ENCODE measurements around the gene NEDD4.

Gene NEDD4

DNA sequence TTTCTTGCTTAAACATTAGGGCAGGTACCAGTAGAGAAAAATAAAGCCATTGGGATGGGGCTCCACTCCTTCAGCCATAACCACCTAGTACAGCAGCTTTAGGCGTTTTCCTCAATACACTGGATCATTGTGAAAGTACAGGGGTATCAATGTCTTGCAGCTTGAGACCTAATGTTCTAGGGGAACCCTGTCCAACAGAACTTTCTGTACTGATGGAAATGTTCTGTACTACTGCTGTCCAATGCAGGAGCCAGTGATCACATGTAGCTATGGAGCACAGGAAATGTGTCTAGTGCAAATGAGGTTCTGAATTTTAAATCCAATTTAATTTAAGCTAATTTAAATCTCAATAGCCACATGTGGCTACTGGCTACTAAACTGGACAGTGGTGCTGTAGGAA lies 93.9 kb downstream of the NEDD4 start:
- no peak for DNase-seq (ENCODE audit: extremely low read depth, low read depth)
- TF ChIP-seq, protein P1, sequence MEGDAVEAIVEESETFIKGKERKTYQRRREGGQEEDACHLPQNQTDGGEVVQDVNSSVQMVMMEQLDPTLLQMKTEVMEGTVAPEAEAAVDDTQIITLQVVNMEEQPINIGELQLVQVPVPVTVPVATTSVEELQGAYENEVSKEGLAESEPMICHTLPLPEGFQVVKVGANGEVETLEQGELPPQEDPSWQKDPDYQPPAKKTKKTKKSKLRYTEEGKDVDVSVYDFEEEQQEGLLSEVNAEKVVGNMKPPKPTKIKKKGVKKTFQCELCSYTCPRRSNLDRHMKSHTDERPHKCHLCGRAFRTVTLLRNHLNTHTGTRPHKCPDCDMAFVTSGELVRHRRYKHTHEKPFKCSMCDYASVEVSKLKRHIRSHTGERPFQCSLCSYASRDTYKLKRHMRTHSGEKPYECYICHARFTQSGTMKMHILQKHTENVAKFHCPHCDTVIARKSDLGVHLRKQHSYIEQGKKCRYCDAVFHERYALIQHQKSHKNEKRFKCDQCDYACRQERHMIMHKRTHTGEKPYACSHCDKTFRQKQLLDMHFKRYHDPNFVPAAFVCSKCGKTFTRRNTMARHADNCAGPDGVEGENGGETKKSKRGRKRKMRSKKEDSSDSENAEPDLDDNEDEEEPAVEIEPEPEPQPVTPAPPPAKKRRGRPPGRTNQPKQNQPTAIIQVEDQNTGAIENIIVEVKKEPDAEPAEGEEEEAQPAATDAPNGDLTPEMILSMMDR (IDR thresholded peaks at IDR 0.05; ENCODE audit: low read depth, low read length), result no peak

DNA sequence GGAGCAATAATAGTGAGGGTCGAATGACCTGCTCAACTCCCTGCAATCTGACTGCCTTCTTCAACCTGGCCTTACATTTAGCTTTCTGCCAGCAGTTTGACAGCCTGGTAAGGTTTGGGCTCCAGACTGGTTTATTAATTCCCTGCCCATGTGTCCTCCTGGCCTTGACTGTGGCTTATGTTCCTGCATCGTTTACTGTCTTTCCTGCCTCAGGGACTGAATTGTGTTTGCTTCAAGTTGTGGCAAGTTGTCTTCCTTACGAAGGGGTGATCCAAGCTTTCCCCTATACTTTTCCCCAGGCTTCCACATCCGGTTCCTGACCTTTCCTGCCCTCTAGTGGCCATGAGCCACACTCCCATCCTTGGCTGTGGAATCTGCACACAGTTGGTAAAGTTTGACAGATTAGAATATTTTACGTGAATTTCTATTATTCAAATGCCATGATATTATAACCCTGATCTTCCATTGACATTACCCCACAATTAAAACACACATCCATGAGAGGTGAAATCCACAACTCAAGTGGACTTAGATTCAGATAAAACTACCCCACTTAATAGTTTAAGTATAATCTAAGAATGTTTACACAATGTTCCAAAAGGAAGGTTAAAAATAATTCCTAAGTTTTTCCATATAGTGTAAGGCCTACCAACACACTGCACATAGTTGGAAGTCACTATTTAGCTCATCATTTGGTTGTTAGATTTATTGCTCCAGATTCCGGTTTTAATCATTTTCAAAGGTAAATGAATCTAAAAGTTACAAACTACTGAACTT lies 95.7 kb downstream of the NEDD4 start:
- TF ChIP-seq, protein P1 (IDR thresholded peaks at IDR 0.05; ENCODE audit: low read depth, low read length), result peak; percentile 89
- DNase-seq (ENCODE audit: extremely low read depth, low read depth), result no peak

DNA sequence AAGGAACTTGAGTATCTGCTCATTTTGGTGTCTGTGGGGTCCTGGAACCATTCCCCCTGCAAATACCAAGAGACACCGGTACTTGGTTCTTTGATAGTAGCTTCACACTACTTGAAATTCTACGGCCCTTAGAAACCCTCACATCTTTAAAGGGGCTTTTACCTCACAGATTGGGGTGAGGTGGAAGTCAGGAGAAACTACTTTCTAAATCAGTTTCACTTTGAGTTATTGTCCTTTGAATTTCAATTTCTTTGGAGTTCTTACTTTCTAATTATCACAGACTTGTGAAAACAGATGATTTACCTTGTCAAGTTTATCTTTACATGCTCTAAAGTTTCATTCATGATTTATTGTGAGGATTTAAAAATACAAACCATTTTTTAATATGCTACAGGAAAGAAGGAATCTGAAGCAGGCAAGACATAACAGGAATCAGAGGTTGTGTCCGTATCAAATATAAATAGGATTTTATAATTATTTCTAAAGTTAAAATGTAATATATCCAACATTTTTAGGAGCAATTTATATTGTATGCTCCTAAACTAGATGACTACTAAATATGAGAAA lies 98.9 kb downstream of the NEDD4 start:
- TF ChIP-seq, protein P1 (IDR thresholded peaks at IDR 0.05; ENCODE audit: low read depth, low read length), result no peak
- DNase-seq (ENCODE audit: extremely low read depth, low read depth), result no peak

DNA sequence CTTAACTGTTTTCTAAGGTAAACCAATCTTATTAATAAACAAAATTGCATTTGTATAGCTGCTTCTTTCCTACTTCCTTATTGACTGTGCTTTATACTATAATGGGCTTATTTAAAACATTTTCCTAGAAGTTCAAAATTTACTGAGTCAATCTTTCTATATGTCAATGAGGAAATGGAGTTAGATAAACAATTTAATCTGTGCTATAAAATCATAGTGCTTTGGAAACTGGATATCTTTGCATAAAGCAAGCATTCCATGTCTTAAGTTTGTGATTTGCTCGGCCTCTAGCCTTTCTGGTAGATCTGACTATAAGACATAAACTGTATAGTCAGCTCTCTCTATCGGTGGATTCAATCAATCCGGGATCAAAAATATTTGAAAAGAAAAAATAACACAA lies 99.6 kb downstream of the NEDD4 start:
- TF ChIP-seq, protein P1 (IDR thresholded peaks at IDR 0.05; ENCODE audit: low read depth, low read length), result no peak
- DNase-seq (ENCODE audit: extremely low read depth, low read depth), result no peak

DNA sequence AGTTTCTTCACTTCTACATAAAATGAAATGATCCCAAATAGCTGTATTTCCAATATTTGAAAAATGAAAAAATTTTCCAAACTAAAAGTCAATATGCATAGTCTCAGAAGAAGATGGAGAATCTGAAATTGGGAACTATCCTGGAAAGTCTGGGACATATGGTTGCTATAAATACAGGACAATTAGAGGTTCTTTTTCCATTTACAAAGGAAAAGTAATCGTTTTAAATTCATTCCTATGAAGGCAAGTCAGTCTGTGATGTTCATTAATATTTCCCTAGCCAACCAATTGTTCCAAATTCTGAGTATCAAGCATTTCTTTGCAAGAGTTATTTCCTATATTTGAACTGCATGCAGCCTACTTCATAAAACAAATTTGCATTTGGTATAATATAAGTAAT lies 102.2 kb downstream of the NEDD4 start:
- no peak for DNase-seq (ENCODE audit: extremely low read depth, low read depth)
- TF ChIP-seq, protein P1 (IDR thresholded peaks at IDR 0.05; ENCODE audit: low read depth, low read length), result no peak

DNA sequence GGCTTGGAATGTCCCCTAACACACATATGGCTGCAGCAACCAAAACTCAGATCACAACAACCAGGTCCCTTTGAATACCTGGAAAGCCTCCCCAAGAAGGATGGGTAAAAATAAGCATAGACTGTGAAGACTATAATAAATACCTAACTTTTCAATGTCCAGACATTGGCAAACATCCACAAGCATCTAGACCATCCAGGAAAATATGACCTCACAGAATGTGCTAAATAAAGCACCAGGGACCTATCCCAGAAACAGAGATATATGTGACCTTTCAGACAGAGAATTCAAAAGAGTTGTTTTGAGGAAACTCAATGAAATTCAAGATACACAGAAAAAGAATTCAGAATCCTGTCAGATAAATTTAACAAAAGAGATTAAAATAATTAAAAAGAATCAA lies 109.2 kb downstream of the NEDD4 start:
- TF ChIP-seq, protein P1 (IDR thresholded peaks at IDR 0.05; ENCODE audit: low read depth, low read length), result no peak
- DNase-seq (ENCODE audit: extremely low read depth, low read depth), result no peak

DNA sequence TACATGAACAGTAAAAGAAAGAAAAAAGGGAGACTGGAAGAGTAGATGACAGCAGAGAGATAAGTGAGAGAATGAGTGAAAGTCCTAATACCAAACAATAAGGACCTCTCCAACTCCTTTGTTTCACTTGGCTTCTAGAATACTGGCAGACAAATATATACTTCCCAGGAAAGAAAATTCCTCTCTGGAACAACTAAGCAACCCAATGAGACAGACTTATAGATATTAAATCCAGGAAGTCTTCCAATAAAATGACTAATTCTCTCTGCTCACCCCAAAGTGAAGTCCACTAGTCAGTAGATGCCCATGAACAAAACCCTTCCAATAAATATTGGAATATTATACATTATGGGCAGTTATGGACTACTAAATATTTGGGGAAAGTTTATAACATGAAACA lies 114.2 kb downstream of the NEDD4 start:
- TF ChIP-seq, protein P1 (IDR thresholded peaks at IDR 0.05; ENCODE audit: low read depth, low read length), result no peak
- no peak for DNase-seq (ENCODE audit: extremely low read depth, low read depth)

Data from AG09319 (cell line).